ENCODE data around the gene HOXA3. TPM values are rescaled to one million over a fixed set of nuclear protein-coding genes. Genes with fewer than 3 reads are reported as not detected.
A peak's percentile ranks its signal among the peaks of the same experiment; 100 is the strongest.

HOXA3 gene
- total RNA-seq, 1 experiment from 2014 or later = not detected

DNA sequence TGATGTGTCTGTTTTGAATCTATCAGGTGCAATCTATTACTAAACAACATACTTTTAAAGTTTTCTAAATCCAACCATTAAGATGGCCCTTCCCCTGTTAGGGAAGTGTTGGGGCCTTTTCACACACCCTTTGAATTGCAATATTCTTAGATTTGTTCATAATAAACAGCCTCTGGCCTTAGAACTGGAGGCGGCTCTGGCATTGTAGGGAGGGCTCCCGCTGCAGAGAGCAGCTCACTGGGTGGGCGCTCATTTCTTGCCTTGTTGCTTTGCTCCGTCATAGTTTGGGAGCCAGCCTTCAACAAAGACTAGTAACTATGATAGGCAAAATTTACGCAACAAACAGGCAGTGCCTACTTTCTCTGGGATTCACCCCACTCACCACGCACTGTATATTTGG, 26.0 kb upstream of the HOXA3 start:
- Mint-ChIP-seq H3K36me3 (ENCODE audit: insufficient read depth in 1 of 3, low read depth in 3 of 3) (no peaks in the 10 kb centered on the region; a peak in 2 of 7 replicates), H3K9me3 (peaks cover 2 to 14% of the 10 kb centered on the region in 2 experiments; a peak in 1 of 5 replicates), H3K27me3 (ENCODE audit: low read depth) (peaks cover 98% of the 10 kb centered on the region), H3K27ac (no peak overlapping the region), H3K4me3 (no peak overlapping the region), H3K4me1 (peaks cover 3 to 13% of the 10 kb centered on the region in 2 experiments)
- no peaks in the 10 kb centered on the region for H3K4me1 ChIP-seq (ENCODE audit: insufficient read depth, low read length)
- WGBS (ENCODE audit: extremely low coverage, insufficient read length, low lambda C conversion rate) = no CpG with 5 or more reads among the region's 6 CpGs
- H2AFZ ChIP-seq (ENCODE audit: low read length) = no peak overlapping the region
- H2BK120ac ChIP-seq (ENCODE audit: low read depth, low read length, poor library complexity, severe bottlenecking) = no peak overlapping the region
- H3K56ac ChIP-seq (ENCODE audit: insufficient read length, low read depth, low read length) = no peak overlapping the region
- no peak overlapping the region for H3K23ac ChIP-seq (ENCODE audit: insufficient read length, low read depth, low read length)
- H2BK12ac ChIP-seq (ENCODE audit: insufficient read length, low read depth, low read length) = no peak overlapping the region
- H2BK20ac ChIP-seq (ENCODE audit: low read depth, low read length, poor library complexity, severe bottlenecking) = no peak overlapping the region
- no peak overlapping the region for H3K4me2 ChIP-seq (ENCODE audit: insufficient read depth, insufficient read length, low read length)
- TF ChIP-seq, protein P1, sequence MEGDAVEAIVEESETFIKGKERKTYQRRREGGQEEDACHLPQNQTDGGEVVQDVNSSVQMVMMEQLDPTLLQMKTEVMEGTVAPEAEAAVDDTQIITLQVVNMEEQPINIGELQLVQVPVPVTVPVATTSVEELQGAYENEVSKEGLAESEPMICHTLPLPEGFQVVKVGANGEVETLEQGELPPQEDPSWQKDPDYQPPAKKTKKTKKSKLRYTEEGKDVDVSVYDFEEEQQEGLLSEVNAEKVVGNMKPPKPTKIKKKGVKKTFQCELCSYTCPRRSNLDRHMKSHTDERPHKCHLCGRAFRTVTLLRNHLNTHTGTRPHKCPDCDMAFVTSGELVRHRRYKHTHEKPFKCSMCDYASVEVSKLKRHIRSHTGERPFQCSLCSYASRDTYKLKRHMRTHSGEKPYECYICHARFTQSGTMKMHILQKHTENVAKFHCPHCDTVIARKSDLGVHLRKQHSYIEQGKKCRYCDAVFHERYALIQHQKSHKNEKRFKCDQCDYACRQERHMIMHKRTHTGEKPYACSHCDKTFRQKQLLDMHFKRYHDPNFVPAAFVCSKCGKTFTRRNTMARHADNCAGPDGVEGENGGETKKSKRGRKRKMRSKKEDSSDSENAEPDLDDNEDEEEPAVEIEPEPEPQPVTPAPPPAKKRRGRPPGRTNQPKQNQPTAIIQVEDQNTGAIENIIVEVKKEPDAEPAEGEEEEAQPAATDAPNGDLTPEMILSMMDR (conservative IDR thresholded peaks at IDR 0.05) = no peak
- no peak overlapping the region for H4K5ac ChIP-seq (ENCODE audit: insufficient read length, low read depth, low read length)
- H2AK5ac ChIP-seq (ENCODE audit: insufficient read length, low read length) = no peak overlapping the region
- no peaks in the 10 kb centered on the region for H3K79me1 ChIP-seq (ENCODE audit: insufficient read depth, low read depth, low read length, poor library complexity, severe bottlenecking)
- no peak overlapping the region for H2BK15ac ChIP-seq (ENCODE audit: low read depth, low read length)
- no peaks in the 10 kb centered on the region for H4K20me1 ChIP-seq (ENCODE audit: control insufficient read depth, insufficient read depth, insufficient read length)
- no peak overlapping the region for H4K91ac ChIP-seq (ENCODE audit: insufficient read length, low read depth, low read length)
- H3K23me2 ChIP-seq (ENCODE audit: insufficient read length, low read depth, low read length, poor library complexity, severe bottlenecking) = no peaks in the 10 kb centered on the region
- no peaks in the 10 kb centered on the region for H3K79me2 ChIP-seq (ENCODE audit: insufficient read depth, low read length)
- no peaks in the 10 kb centered on the region for H3K9me3 ChIP-seq (ENCODE audit: control insufficient read depth, low read depth, low read length)
- no peak overlapping the region for H3K4ac ChIP-seq (ENCODE audit: low read depth, low read length)
- H3K18ac ChIP-seq (ENCODE audit: insufficient read length, low read depth, low read length) = no peak overlapping the region
- no peak overlapping the region for H3T11ph ChIP-seq (ENCODE audit: low read length)
- H3K14ac ChIP-seq (ENCODE audit: insufficient read depth, low read length) = no peak overlapping the region
- no peak overlapping the region for H2BK5ac ChIP-seq (ENCODE audit: insufficient read length, low read length)
- H3K27ac ChIP-seq (ENCODE audit: insufficient read length, low read depth, low read length) = no peak overlapping the region
- H3K27me3 ChIP-seq (ENCODE audit: insufficient read depth, low read length) = peaks cover 98% of the 10 kb centered on the region
- DNase-seq = peak; percentile 20
- no peak overlapping the region for H3K9ac ChIP-seq (ENCODE audit: extremely low read depth, insufficient read length, low read length)
- H4K8ac ChIP-seq (replicated peaks; ENCODE audit: insufficient read length, low read depth, low read length) = no peak overlapping the region

Measured in H9 (cell line).